Stimulated activated CD8-positive, alpha-beta memory T cell treated with anti-CD3 and anti-CD28 coated beads, Interleukin-12 subunit alpha, Interleukin-12 subunit beta, amount 100 ng/mL, for 4 hours (primary cell): Measurements from ENCODE around the gene IREB2.

ENCODE experiments used
- DNase-seq: peaks from one replicate; pipeline ENCODE4 v3.0.0-alpha.2; 2020; ENCODE audit warnings: low read depth

Gene IREB2

DNA sequence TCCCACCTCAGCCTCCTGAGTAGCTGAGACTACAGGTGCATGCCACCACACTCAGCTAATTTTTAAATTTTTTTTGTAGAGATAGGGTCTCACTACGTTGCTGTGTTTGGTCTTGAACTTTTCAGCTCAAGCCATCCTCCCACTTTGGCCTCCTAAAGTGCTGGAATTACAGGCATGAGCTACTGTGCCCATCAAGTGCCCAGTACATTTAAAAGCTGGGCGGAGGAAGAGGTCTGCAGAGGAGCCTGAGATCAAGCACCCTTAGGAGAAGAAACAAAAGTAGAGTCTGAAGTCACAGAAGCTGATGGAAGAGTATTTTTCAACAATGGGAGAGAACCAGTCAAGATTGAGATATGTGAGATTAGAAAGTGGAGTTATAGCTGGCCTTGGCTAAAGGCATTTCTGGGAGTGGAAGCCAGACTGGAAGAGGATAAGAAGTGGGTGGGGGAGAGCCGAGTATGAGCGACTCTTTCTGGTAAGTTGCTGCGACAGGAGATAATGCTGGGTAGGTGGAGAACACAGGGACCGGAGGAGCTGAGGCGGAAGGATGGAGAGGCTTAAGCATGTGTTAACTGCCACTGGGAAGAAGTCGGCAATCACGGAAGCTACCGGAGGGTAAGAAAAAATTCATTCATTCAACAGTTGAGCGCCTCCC lies 782 bp upstream of the IREB2 start:
- DNase-seq: no peak

DNA sequence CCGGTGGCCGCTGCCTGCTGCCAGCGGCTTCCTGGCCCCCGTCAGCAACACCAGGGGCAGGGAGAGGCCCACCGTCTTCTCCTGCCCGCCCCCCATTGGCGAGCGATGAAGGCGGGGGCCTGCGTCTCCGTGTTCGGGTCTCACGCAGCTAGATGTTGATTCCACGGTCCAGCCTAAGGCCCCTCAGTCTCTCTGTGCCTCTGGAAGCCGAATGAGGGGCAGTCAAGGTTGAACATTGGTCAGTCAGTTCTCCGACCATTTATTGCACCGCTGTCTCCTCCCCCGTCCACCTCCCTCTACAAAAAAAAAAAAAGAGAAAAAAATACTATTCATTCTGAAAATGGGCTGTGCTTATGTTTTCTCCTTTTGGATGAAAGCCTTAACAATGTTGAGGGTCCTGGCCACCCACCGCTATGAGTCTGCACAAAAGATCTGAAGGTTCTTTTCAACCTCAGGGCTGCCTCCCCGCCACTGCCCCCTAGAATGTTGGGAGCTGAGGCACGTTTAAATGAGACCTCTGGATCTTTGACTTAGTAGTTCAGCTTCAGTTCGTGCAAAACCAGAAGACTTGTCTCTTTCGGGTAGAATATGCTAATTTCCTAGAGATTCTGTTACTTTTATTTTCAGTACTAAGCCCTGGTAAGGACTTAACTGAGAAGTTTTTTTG lies 736 bp downstream of the IREB2 start:
- DNase-seq: no peak

DNA sequence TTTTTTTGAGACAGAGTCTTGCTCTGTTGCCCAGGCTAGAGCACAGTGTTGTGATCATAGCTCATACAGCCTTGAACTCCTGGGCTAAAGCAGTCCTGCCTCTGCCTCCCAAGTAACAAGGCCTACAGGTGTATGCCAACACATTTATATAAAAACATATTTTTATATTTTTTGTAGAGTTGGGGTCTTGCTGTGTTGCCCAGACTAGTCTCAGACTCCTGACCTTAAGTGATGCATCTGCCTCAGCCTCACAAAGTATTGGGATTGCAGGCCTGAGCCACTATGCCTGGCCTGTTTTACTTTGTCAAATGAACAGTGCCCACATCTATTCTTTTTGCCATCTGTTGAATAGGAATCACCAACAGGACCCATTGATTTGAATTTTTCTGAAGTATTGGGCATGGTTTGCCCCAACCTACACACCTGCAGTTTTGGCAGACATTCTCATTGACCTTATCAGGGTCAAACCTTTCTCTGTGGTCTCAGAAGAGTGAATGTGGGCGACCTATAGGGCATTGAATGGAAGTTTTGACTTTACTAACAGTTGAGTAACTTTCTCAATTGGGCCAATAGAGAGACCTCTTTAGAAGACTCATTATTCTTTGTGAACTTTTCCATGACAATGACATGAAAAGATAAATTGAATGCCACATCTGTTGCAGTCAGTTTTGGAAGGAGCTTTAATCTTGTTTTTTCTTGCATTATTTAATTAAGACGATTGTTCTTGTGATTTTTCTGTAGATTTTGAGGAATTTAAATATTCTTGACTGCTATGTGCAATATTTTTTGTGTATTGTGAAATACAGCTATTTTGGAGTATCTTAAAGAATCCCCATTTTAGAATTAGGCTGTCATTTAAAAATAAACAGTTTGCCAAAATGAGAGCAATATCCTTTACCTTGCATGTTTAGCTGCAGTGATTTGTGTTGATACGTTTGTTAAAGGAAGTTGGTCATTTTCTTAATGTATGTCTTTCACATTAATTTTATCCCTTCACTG lies 2.7 kb downstream of the IREB2 start:
- DNase-seq: no peak

DNA sequence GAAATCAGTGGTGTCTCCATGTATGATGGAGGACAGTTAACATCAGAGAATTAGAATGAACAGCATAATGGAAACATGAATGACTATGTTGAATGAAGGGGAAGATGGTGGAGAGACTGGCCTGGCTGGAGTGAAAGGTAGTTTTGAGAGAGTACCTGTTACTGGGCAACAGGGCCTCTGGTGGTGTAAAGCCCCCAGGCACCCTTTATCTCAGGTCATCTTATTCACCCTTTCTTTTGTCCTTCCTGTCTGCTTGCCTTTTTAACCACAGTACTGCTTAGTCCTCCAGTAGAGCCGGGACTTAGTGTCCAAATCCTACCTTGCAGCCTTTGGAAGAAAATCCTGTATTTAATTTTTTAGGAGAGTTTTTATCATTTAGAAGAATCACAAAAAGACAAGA lies 6.2 kb downstream of the IREB2 start:
- no peak for DNase-seq

DNA sequence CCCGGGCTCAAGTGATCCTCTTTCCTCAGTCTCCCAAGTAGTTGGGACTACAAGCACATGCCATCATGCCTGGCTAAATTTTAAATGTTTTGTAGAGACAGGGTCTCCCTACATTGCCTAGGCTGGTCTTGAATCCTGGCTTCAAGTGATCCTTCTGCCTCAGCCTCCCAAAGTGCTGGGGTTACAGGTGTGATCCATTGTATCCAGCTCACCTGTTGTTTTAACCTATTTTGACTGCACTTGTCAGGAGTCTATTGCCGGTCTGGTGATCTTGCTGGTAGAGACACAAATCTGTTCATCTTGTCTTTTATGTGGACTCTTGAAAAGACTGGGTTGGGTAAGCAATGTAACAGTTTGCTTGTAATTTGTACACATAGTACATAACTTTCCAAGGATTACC lies 7.9 kb downstream of the IREB2 start:
- DNase-seq: no peak

DNA sequence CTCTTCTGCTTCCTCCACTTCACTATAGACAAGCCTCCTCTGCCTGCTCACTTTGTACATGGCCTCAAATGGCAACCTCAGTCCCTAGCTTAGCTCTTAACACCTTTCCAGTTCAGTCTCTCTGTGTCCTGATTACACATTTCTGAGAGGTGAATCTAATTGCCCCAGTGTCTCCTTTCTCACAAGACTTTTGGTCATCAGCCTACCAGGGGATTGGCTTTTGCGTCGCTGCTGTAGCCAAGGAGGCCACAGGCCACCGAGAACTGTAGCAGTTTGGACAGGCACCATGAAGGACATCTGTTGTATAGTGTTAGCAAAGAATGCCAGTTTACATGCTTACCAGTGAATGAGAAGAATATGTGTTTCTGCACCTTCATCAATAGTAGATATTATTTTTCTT lies 8.5 kb downstream of the IREB2 start:
- no peak for DNase-seq

DNA sequence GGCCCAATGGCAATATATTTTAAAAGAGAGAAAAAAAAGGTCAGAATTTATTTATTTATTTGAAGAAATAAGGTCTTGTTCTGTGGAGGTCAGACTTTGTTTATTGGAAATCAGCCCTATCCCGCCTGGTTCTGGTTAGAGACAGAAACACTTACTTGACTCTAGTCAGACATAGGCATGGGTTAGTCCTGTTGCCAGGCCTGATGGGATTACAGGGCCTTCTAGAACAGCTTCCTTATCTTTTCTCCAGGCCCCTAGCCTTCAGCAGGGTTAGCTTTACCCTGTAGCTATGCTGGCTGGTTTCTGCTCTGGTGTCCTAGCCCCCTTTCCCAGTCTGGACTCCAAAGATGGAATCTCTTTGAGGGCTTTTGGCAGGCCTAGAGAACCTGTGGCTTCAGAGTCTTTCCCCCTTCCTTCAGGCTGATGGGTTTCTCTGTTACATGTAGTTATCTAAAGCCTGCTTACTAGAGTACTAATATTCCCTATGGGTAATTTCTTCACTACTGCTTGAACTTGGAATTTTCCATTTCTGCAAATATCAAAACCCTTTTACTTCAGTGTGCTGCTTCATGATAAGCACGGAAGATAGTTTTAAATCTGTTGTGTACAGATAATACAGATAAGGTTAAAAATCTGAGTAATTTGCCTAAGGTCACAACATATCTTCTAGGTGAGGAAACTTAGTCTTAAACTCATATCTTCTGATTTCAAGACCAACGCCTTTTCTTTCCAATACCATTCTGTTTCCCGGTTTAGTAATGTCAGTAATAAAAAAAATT lies 10.6 kb downstream of the IREB2 start:
- DNase-seq: no peak

DNA sequence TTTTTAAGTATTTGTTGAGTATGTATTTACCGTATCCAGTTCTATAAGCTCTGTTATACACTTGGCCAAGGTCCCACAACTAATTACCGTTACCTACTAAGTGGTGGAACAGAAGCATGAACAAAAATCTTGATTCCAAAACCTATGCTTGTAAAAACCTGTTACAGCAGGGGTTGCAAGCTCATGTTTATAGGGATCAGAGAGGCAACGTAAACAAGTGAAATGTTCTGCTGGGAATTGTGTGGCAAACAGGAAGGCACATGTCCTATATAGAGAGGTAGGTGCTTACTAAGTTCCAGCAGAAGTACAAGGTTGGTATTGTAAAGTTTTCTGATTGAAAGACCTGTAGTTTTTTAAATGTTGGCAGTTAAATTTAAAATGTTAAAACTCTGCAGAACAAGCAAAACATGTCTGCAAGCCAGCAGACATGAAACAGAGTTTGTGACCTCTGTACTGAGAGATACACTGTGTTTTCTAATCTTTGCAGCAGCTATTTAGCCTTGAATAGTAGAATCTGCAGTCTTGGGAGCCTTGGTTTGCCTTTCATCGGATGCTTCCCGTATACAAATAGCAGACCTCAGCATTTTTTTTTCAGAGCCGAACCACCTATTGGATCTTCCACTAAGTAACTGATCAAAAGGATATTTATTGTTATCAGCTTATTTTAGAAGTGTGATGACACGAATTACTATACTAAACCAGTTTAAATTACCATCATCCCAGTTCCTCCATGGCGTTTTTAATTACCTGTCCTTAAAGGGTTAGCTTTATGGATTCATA lies 11.4 kb downstream of the IREB2 start:
- no peak for DNase-seq

DNA sequence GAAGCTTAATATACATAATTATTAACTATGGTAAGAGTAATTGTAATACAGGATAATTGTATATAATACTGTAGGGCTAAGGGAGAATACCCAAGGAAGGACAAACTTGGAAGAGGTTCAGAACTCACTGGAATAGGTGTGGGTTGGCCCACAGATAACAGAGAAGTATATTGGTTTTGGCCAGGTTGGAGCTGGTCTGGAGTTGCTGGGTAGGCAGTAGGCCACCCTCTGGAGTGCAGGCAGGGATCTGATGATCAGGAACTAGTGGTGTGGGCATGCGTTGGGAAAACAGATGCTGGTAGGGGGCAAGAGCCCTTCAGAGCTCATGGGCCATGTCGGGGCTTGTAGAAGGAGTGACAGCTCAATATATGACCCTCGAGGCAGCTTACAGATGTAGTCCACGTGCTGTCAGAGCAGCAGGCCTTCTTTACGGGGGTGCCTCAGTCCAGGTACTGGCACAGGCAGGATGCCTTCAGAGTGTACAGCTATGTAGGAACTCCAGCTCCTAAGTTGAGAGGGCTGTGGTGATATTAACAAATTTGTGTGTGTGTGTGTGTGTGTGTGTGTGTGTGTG lies 12.4 kb downstream of the IREB2 start:
- no peak for DNase-seq

DNA sequence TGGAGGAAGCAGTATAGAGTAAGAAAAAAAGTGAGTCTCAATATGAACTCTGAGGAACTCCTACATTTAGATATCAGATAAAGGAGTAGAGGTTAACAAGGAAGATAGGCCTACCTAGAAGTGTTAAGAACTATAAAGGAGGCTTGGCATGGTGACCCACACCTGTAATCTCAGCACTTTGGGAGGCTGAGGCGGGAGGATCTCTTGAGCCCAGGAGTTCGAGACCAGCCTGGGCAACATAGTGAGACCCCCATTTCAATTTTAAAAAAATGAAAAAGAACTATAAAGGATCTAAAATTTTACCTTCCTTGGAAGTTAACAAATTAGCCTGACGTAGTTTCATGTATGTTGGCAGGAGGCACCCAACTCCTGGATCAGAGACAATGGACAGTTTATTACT lies 14.5 kb downstream of the IREB2 start:
- DNase-seq: no peak

DNA sequence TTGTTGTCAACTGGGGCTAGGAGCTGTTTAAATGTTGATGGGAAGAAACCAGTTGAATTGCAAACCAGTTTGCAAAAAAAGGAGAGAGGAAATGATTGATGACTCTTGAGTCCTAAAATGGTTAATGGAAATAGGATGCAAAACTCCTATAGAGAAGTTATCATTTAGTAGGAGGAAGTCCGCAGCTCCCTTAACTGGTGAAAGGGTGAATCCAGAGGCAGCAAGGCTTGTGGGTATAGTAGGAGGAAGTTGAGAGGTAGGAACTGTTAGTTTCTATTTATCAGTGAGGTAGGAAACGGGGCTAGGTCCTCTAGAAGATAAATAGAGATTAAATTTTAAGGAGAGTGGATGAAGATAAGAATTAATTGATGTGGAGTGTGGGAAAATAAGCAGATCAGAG lies 15.4 kb downstream of the IREB2 start:
- DNase-seq: no peak

DNA sequence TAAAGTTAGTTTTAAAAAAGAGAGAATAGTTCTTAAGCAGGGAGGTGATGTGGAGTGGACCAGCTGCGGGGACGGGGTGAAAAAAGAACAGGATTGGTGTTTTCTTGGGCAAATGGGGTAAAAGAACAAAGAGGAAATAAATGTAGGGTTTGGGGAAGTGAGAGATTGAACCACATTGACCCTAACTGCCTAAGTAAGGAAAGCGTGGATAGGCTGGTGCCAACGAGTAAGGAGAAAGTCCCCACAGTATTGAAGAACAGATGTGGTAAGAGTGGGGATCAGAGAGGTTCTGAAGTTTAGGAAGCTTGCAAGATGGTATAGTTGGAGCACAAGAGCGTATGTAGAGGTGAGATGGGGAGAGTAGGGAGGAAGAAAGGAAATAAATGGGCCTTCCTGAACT lies 17.0 kb downstream of the IREB2 start:
- no peak for DNase-seq

DNA sequence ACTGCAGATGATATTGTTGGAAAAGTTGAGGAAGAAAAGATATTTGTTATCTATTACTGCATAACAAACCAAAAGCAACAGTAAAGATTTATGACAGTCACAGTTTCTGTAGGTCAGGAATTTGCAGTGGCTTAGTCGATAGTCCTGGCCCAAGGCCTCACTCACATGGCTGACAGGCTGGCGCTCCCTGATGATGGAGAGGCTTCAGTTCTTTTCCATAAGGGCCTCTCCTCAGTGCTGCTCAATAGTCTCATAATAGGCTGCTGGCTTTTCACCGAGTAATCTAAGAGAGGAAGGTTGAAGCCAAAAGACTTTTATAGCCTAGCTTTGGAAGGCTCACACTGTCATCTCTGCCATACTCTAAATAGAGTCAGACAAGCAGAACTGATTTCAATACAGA lies 17.7 kb downstream of the IREB2 start:
- no peak for DNase-seq

DNA sequence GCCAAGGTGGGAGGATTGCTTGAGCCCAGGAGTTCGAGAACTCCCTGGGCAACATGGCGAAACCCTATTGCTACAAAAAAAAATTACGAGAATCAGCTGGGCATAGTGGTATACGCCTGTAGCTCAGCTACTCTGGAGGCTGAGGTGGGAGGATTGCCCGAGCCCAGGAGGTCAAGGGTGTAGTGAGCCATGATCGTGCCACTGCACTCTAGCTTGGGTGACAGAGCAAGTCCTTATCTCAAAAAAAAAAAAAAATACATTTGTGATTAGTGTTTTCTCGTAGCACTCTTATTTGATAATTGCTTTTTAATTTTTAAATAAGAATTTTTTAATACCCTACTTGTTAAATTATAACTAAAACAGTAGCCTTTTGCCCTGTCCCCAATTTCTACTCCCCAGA lies 18.4 kb downstream of the IREB2 start:
- no peak for DNase-seq

DNA sequence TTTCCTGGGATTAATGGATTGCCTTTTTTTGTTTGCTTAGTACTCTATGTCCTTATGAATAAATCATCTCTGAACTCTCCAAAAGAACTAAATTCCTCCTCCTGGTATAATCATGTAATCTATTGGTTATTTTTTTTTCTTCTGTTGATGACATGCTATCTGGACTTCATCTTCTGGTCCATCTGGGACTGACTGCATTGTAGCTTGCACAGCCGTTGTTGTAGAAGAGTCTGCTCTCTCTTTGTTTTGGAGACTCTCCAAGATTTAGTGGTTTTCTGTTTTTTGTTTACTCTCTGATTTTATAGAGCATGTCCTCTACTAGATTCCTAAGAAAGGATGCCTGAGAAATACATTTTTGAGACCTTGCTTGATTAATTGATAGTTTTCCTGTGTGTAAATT lies 19.1 kb downstream of the IREB2 start:
- no peak for DNase-seq

DNA sequence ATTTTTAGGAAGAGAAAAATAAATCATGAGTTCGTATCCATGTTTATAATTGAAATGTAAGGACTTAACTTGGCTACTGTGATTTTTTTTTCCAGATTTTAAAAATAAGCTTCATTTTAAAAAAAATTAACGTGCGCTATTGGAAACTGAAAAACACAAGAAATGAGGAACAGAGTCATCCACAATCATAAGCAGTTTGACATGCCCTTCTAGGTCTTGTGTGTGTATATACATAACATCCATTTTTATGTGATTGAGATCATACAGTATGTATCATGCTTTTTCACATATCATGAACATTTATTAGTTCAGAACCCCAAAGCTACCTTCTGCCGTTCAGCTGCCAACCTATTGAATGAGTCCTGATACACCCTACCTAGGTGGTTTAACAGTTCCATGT lies 22.7 kb downstream of the IREB2 start:
- no peak for DNase-seq

DNA sequence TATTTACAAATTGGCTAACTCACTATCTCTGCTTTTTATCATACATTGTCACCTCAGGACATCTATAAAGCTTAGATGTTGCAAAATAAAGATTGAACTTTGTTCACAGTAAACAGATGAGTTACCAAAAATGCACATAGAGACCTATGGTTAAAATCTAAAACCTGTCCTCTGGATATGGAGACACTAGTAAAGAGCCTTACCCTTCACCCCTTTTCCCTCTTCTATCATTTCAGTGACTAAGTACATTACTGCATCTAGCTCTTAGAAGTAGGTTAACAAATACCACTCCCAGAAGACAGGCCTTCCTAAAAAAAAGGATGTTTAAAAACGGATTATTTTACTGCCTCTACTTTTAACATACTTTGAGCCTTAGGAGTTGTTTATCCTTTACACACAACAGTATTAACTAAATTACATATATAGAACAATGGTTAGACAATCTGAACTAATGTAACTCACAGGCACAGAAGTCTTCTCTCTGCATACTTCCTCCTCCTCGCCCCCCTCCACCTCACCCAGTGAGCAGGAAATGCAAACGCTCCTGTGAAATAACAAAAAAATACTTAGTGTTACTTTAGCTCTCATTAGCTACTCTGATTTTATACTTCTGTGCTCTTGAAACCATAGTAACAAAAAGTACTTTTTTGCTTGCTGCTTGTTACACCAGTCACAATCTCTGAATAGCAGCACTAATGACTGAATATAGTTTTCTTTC lies 23.3 kb downstream of the IREB2 start:
- no peak for DNase-seq

DNA sequence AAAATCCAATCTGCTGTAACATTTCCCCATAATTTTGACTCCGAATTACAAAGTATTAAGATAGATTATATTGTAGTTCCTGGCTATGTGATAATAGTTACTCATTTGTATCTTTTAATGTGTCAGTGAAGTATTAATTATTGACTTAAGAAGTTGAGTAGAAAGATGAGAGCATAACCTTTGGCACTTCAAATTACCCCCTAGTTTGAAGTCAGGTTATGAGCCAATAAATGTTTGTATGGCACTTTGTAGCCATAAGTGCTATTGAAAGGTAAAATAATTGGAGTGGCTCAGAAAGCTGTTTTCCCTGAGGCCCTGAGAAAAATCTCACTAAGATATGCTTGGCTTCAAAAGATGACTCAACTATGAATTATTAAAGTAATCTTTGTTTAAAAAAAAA lies 31.0 kb downstream of the IREB2 start:
- no peak for DNase-seq

DNA sequence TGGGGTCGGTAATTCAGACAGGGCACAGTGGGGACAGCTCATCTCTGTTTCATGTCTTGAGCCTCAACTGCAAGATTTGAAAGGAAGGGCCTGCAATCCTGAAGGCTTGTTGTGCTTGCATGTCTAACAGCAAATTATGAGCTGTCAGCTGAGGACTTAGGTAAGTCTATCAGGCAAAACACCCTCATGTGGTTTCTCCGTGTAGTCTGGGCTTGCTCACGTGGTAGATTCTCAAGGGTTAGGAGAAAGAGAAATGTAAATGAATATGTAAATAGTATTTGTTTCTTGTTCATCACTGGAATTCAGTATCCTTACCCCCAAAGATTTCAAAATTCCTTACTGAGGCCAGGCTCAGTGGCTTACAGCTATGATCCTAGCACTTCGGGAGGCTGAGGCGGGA lies 39.3 kb downstream of the IREB2 start:
- no peak for DNase-seq

DNA sequence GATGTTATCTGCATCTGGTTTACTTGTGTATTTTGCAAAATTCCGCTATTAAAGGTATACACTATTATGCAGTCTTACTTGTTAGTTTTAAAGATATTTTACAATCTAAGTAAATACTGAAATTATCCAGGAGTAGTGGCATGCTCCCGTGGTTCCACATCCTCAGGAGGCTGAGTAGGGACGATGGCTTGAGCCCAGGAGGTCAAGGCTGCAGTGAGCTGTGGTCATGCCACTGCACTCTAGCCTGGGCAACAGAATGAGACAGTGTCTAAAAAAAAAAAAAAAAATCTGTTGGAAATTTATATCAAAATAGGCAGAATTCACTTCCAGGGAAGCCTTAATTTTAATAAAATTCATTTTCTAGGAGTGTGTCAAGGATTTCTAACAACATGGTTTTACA lies 41.6 kb downstream of the IREB2 start:
- DNase-seq: no peak
